ENCODE data around the gene SDCBP2. TPM values are rescaled to one million over a fixed set of nuclear protein-coding genes. Genes with fewer than 3 reads are reported as not detected.

SDCBP2 gene
- total and polyA plus RNA-seq, 12 donors = 0.43 to 7.6 (median 2.9) TPM

GRCh38 chr20:1265916-1266166 lies 63.1 kb downstream of the SDCBP2 start:
- Histone ChIP-seq H3K36me3 (replicated peaks in 1 of 2) (no peaks in the 10 kb centered on the region), H3K27ac (peak overlapping the region in 3 of 5 donors; percentile 58 to 77 (median 70)), H3K4me1 (replicated peaks in 1 of 2) (peaks cover 5 to 6% of the 10 kb centered on the region in 2 donors), H3K9me3 (replicated peaks in 1 of 3) (no peaks in the 10 kb centered on the region), H3K4me3 (peak overlapping the region in 2 of 4 donors; percentile 75 to 94), H3K27me3 (peaks cover 4% of the 10 kb centered on the region)
- DNase-seq = no peak
- 1 to 5% (median 2%) methylated on average over 8 to 10 of the region's 10 CpGs for WGBS, 4 donors
- TF ChIP-seq CTCF (IDR thresholded peaks at IDR 0.05) (peak in 1 of 6 experiments; percentile 8), POLR2A (IDR thresholded peaks at IDR 0.05) (peak in 1 of 2 donors; percentile 56)
- intact Hi-C loops (cut with DNase I) = no loop called here

GRCh38 chr20:1265226-1265915 lies 63.6 kb downstream of the SDCBP2 start:
- DNase-seq = no peak
- Histone ChIP-seq H3K4me1 (replicated peaks in 1 of 2) (peaks cover 5 to 6% of the 10 kb centered on the region in 2 donors), H3K4me3 (peak overlapping the region in 1 of 4 donors; percentile 75), H3K9me3 (replicated peaks in 1 of 3) (no peaks in the 10 kb centered on the region), H3K36me3 (replicated peaks in 1 of 2) (no peaks in the 10 kb centered on the region), H3K27ac (peak overlapping the region in 2 of 5 donors; percentile 70 to 77), H3K27me3 (peaks cover 4% of the 10 kb centered on the region)
- TF ChIP-seq POLR2A (IDR thresholded peaks at IDR 0.05) (no peak), CTCF (IDR thresholded peaks at IDR 0.05) (no peak)
- intact Hi-C loops (cut with DNase I) = no loop called here
- WGBS, 4 donors = 82 to 89% (median 83%) methylated on average over 4 of the region's 4 CpGs

DNA sequence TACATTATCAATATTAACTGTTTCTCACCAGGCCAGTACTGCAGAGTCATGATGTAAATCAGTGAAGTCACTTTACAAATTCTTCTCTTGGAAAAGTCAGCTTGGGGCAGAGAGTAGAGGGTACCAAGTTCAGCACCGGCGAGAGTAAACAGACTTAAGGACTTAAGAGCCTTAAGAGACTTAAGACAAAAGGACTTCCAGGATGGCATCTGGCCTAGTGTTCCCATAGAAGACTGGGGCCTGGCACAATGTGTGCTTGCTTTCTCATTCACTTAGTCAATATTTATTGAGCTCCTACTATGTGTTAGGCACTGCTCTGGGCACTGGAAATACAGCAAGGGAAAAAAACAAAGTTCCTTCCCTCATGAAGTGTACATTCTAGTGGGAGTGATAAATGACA lies 64.2 kb downstream of the SDCBP2 start:
- Histone ChIP-seq H3K9me3 (replicated peaks in 1 of 3) (no peaks in the 10 kb centered on the region), H3K27ac (no peak overlapping the region), H3K36me3 (replicated peaks in 1 of 2) (no peaks in the 10 kb centered on the region), H3K27me3 (peaks cover 4% of the 10 kb centered on the region), H3K4me3 (no peak overlapping the region), H3K4me1 (replicated peaks in 1 of 2) (peaks cover 5 to 6% of the 10 kb centered on the region in 2 donors)
- intact Hi-C loops (cut with DNase I) = no loop called here
- no peak for DNase-seq
- 58 to 93% (median 79%) methylated on average over 2 of the region's 2 CpGs for WGBS, 4 donors
- TF ChIP-seq CTCF (IDR thresholded peaks at IDR 0.05) (no peak), POLR2A (IDR thresholded peaks at IDR 0.05) (no peak)

GRCh38 chr20:1263853-1264252 lies 65.1 kb downstream of the SDCBP2 start:
- intact Hi-C loops (cut with DNase I) = no loop called here
- WGBS, 4 donors = 77 to 90% (median 85%) methylated on average over 1 of the region's 1 CpG
- DNase-seq = no peak

More at GRCh38 chr20:1263853-1264252, 65.1 kb downstream of the SDCBP2 start:
- no peaks in the 10 kb centered on the region for H3K9me3 ChIP-seq (replicated peaks in 1 of 3)
- peaks cover 5 to 6% of the 10 kb centered on the region in 2 donors for H3K4me1 ChIP-seq (replicated peaks in 1 of 2)
- H3K36me3 ChIP-seq (replicated peaks in 1 of 2) = no peaks in the 10 kb centered on the region
- no peak for TF ChIP-seq CTCF (IDR thresholded peaks at IDR 0.05)
- no peak for TF ChIP-seq POLR2A (IDR thresholded peaks at IDR 0.05)
- H3K27me3 ChIP-seq = peaks cover 4% of the 10 kb centered on the region
- no peak overlapping the region for H3K27ac ChIP-seq
- H3K4me3 ChIP-seq = no peak overlapping the region

Other genes starting within 250 kb of the SDCBP2 start
- 100 to 1,000 TPM in 6 of 9 donors, 10 to 100 TPM in 3; 38.0 to 363 (median 126) TPM for gene PSMF1, start 210.5 kb downstream of the SDCBP2 start, total RNA-seq
- 100 to 1,000 TPM in 1 of 3 donors, 10 to 100 TPM in 2; 24.8 to 136 (median 30.0) TPM for gene PSMF1, start 210.5 kb downstream of the SDCBP2 start, polyA plus RNA-seq
- gene TMEM74B, start 144.2 kb downstream of the SDCBP2 start, total RNA-seq = 1 to 10 TPM in 2 of 9 donors, under 1 TPM in 5, not detected in 2; 0.42 to 4.1 (median 0.97) TPM
- 1 to 10 TPM in 2 of 3 donors, under 1 TPM in 1; 0.24 to 9.5 (median 5.2) TPM for gene TMEM74B, start 144.2 kb downstream of the SDCBP2 start, polyA plus RNA-seq
- gene C20orf202, start 125.7 kb downstream of the SDCBP2 start, total RNA-seq = under 1 TPM in 6 of 9 donors, not detected in 3; 0.25 to 0.95 (median 0.39) TPM
- under 1 TPM; 0.17 to 0.40 (median 0.29) TPM for gene C20orf202, start 125.7 kb downstream of the SDCBP2 start, polyA plus RNA-seq
- under 1 TPM in 1 of 9 donors, not detected in 8; 0.06 TPM for gene RAD21L1, start 103.1 kb downstream of the SDCBP2 start, total RNA-seq
- gene RAD21L1, start 103.1 kb downstream of the SDCBP2 start, polyA plus RNA-seq = under 1 TPM in 1 of 3 donors, not detected in 2; 0.07 TPM
- 10 to 100 TPM in 2 of 9 donors, 1 to 10 TPM in 7; 3.3 to 18.9 (median 5.8) TPM for gene SNPH, start 62.8 kb downstream of the SDCBP2 start, total RNA-seq
- gene SNPH, start 62.8 kb downstream of the SDCBP2 start, polyA plus RNA-seq = 10 to 100 TPM in 1 of 3 donors, 1 to 10 TPM in 2; 2.1 to 12.8 (median 4.2) TPM
- 100 to 1,000 TPM in 7 of 9 donors, 10 to 100 TPM in 2; 51.7 to 571 (median 124) TPM for gene FKBP1A, start 63.9 kb upstream of the SDCBP2 start, total RNA-seq
- gene FKBP1A, start 63.9 kb upstream of the SDCBP2 start, polyA plus RNA-seq = 100 to 1,000 TPM; 111 to 917 (median 149) TPM
- gene NSFL1C, start 137.7 kb upstream of the SDCBP2 start, total RNA-seq = 100 to 1,000 TPM in 5 of 9 donors, 10 to 100 TPM in 4; 52.5 to 491 (median 117) TPM
- gene NSFL1C, start 137.7 kb upstream of the SDCBP2 start, polyA plus RNA-seq = 100 to 1,000 TPM in 1 of 3 donors, 10 to 100 TPM in 2; 46.1 to 510 (median 61.1) TPM
- 10 to 100 TPM in 6 of 9 donors, 1 to 10 TPM in 2, under 1 TPM in 1; 0.61 to 19.7 (median 12.2) TPM for gene SIRPB2, start 162.3 kb upstream of the SDCBP2 start, total RNA-seq
- 1 to 10 TPM; 1.8 to 2.5 (median 1.9) TPM for gene SIRPB2, start 162.3 kb upstream of the SDCBP2 start, polyA plus RNA-seq
- gene SIRPD, start 228.6 kb upstream of the SDCBP2 start, total RNA-seq = 1 to 10 TPM in 1 of 9 donors, under 1 TPM in 1, not detected in 7; 0.43 to 3.3 TPM
- gene SIRPD, start 228.6 kb upstream of the SDCBP2 start, polyA plus RNA-seq = 1 to 10 TPM in 1 of 3 donors, not detected in 2; 1.5 TPM